Occipital lobe (tissue), 2 donors: ENCODE measurements around the gene RNLS. TPM values are rescaled to one million over a fixed set of nuclear protein-coding genes. Genes with fewer than 3 reads are reported as not detected.

ENCODE experiments used
- DNase-seq: peaks from one replicate; lab custom pipeline; 2025; lab: John Stamatoyannopoulos, UW
- total RNA-seq: library from RNA; depleted of rRNA; stranded (reverse); fragments of >200 nt; gene quantifications from one replicate; pipeline ENCODE4 v1.2.3, GENCODE V29; 2014

The RNLS gene
- 2.8 TPM for total RNA-seq

- peak; percentile 88 for DNase-seq
Observed at GRCh38 chr10:88582806-88583583, at the start of gene RNLS. Gene RNLS (minus strand): TSS chr10:88583318.

DNA sequence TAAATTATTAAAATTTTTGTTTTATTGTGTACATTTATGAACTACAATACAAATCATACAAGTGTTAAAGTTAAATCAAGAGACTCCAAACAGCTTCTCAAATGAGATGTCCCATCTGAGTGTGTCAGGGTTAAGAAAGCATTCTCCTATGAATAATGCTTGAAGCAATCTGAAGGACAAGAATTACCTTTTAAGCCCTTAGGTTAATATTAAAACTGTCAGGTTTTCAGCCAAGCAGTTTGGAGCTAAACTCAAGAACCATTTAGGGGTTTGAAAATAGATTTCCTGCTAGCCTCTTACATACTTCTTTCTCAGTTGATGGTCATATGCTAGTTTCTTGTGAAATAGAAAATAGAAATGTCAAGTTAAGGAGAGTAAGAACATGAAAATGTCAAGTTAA is 41.7 kb upstream of the RNLS start:
- DNase-seq, result no peak

DNA sequence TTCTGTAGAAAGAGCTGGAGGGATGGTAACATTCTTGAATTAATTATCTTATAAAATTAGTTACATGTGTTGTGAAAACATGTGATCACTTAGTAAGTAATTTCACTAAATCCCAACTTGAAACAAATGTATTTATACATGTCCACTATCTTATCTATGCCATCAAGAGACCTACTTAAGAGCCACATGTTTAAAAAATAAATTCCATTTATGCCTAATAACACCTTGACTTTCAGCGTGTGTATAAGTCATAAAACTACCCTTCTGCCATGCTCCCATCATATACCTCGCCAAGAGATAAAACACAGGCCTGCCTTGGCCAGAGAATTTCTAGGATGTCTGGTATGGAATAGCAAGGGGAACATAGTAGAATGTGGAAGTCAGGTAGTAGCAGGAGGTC is 40.7 kb upstream of the RNLS start:
- no peak for DNase-seq

DNA sequence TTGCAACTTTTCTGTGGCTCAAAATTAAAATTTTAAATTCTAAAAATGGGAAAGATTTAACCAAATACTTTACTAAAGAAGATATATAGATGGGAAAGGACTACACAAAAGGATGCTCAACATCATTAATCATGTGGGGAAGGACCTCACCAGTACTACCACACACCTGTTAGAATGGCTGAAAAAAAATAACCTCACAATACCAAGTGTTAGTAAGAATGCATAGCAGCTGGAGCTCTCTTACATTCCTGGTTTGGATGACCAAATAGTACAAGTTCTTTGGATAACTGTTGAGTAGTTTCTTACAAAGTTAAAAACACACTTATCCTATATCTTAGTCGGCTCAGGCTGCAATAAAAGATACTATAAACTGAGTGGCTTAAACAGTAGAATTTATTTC is 37.3 kb upstream of the RNLS start:
- no peak for DNase-seq

- DNase-seq, result no peak
Observed at GRCh38 chr10:88618496-88618895, 35.4 kb upstream of the RNLS start.

DNA sequence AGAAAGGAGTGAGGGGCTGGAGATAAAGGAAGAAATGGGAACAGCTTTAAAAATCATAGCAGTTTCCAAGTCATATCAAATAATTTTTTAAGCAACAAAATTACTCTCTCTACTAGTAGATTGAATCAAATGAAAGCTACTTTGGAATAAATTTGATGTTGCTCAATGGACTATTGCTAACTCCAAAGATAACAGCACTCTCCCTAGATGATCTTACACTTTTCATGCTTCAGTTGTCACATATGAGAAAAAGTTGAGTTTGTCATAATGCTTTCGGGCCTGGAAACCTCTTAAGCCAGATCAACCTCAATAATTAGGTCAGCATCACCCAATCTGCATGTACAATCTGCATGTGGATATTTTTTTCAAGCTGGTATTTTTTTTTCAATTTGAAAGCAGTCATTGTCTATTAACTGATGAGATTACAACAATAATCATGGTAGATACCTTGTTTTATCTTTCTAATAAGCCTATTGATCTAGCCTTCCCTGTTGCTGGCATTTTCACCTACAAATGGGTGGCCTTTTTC is 34.7 kb upstream of the RNLS start:
- no peak for DNase-seq

GRCh38 chr10:88616250-88616977 is 33.3 kb upstream of the RNLS start:
- no peak for DNase-seq

DNA sequence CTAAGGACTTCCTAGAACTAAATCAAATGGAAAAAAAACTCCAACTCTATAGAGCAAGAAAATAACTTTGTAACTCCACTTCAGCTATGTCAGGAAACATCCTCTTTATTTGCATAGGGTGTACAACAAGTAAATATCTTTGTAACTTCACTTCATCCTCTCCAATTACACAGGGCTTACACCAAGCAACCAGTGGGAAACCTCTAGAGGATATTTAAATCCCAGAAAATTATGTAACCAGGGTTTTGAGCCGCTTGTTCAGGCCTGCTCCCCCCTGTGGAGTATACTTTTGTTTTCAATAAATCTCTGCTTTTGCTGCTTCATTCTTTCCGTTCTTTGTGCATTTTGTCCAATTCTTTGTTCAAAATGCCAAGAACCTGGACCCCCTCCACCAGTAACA is 25.7 kb upstream of the RNLS start:
- DNase-seq, result no peak

DNA sequence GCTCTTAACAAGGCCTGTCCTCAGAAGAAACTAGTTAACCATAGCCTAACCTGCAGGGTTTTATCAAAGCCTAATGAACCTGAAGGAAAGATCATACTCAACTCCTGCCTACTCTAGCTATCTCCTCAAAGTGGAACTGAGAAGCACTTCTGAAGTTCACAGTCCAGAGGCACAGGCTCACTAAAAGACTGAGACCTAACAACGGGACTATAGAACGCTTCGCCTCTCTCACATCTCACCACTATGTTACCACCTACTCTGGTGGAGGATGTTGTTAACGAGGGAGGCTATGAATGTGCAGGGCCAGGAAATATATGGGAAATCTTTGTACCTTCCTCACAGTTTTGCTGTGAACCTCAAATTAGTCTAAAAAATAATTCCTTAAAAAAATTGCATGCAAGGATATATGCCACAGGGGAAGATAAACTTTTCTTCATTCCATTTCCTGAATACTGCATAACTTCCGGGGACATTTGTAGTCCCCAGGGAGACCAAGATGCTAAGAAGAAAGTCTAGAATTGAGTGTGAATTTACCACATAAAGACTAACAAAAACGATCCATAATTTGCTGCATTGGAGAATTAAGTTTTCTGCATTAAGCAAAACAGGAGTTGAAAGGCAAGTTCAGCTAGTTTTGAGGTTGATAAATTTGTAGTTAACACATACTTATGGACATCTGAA is 25.1 kb upstream of the RNLS start:
- no peak for DNase-seq

DNA sequence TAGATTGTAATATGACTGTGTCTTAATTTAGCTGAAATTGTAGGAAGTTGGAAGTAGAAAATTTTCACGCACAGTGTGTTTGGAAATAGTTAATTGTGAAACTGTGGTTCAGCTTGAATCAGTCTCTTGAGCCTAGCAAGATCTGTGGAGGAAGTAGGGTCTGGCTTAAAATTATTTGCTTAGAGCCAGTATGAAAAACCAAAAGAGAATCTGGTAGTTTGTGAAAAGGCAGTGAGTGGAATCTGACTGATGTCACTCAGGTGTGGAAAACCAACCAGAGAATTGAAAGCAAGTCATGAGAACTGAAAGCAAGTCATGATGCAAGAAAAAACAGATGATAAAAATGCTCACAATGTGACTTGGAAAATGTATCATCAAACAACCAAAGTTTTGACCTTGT is 14.9 kb upstream of the RNLS start:
- DNase-seq, result no peak

DNA sequence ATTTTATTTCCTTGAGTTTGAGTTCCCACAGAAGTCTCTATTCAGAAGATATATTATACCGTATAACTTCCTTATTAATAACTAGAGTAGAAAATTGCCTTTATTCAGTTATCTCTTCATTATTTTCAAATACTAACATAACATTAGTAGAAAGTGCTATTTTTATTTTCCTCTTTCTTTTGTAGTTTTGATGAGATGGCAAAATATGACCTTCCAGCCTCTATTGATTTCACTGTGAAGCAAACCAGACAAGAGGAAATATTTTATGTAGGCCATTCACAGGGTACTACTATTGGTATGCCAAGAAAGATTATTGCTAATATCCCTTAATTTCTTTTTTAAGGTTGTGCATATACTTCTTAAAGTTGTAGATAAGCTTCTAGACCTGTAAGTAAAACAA is 11.4 kb upstream of the RNLS start:
- no peak for DNase-seq

- no peak for DNase-seq
Observed at GRCh38 chr10:88592906-88593305, 9.8 kb upstream of the RNLS start.

DNA sequence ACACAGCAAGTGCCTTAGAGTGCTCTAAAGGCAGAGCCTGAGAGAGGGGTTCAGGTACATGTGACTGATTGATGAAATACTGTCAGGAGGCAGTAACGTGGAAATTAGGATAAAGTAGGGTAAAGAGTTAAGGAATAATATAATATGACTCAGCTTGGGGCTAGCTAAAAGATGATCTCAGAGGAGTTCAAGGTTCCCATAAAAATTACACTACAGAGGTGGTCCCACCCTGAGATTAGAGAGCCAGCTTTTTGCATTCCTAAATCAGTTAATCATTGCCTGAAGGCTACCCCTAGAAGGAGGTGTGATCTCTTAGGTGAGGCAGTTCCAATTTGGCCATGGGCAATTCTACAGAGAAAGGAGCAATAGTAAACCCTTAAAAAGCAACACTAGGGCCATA is 9.3 kb upstream of the RNLS start:
- DNase-seq, result no peak

- DNase-seq, result no peak
Observed at GRCh38 chr10:88586462-88586861, 3.3 kb upstream of the RNLS start, which contains the start of gene LIPJ. Gene LIPJ (plus strand): TSS chr10:88586762. CDS start chr10:88590688, 3,926 bp downstream.

GRCh38 chr10:88583584-88583957 is 453 bp upstream of the RNLS start:
- DNase-seq, result no peak

- DNase-seq, result no peak
Observed at GRCh38 chr10:88582411-88582805, 710 bp downstream of the RNLS start.

DNA sequence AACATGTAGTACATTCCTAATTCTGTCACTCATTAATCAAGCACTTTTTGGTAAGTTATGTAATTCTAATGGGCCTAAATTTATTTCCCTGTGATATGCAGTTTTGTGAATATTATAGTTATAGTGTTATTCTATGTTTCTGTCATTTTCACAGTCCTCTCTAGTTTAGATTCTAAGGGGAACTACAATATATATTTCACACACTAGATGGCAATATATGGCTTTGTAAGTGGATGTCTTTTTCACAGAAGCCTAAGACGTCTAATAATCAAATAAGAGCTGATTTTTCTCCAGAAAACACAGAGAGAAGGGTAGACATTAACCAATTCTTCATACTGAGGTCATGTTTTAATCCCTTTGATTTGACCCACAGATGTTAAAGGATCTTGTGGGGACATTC is 18.0 kb downstream of the RNLS start:
- no peak for DNase-seq

GRCh38 chr10:88562152-88562551 is 21.0 kb downstream of the RNLS start:
- no peak for DNase-seq

- DNase-seq, result no peak
Observed at GRCh38 chr10:88557658-88558057, 25.5 kb downstream of the RNLS start.

- no peak for DNase-seq
Observed at GRCh38 chr10:88557256-88557655, 25.9 kb downstream of the RNLS start.

GRCh38 chr10:88555190-88555908 is 27.8 kb downstream of the RNLS start:
- no peak for DNase-seq
